HEK293T (cell line): ENCODE results near the gene SLMAP.
"Not testable (repeated sequence)": the region's sequence is repeated elsewhere in the genome, so short reads cannot be mapped to it uniquely, and the experiment has no call there.

Source experiments
- CTCF ChIA-PET: fragments of 350-600 bp; formaldehyde crosslinking; extraction: SDS; loops from one replicate; lab custom pipeline; 2021; ENCODE audit warnings: antibody characterized with exemption, inconsistent platforms; lab: Yijun Ruan, JAX
- POLR2A ChIA-PET: fragments of 350-600 bp; formaldehyde crosslinking; extraction: SDS; loops from one replicate; lab custom pipeline; 2020; ENCODE audit warnings: antibody characterized with exemption, inconsistent platforms; lab: Yijun Ruan, JAX
- DNase-seq: peaks from one replicate; pipeline ENCODE4 v3.0.0; 2012; ENCODE audit warnings: mixed read lengths; ENCODE audit errors: extremely low spot score
- ARNT ChIP-seq: fragments of 450-650 bp; IDR thresholded peaks from 2 replicates; pipeline ENCODE4 v1.6.1; 2017; ENCODE audit warnings: mild to moderate bottlenecking
- BHLHE40 ChIP-seq: fragments of 450-650 bp; IDR thresholded peaks from 2 replicates; pipeline ENCODE4 v1.6.1; 2016; ENCODE audit warnings: mild to moderate bottlenecking, moderate library complexity, borderline replicate concordance
- CTBP1 ChIP-seq: fragments of 450-650 bp; IDR thresholded peaks from 2 replicates; pipeline ENCODE4 v1.6.1; 2016; ENCODE audit warnings: borderline replicate concordance
- ELF4 ChIP-seq: fragments of 450-650 bp; IDR thresholded peaks from 2 replicates; pipeline ENCODE4 v1.6.1; 2017; ENCODE audit warnings: antibody characterized with exemption
- FOXA1 ChIP-seq: fragments of 450-650 bp; IDR thresholded peaks from 2 replicates; pipeline ENCODE4 v1.6.1; 2016; ENCODE audit warnings: mild to moderate bottlenecking
- FOXK2 ChIP-seq: fragments of 450-650 bp; IDR thresholded peaks from 2 replicates; pipeline ENCODE4 v1.6.1; 2016; ENCODE audit warnings: mild to moderate bottlenecking
- FOXM1 ChIP-seq: fragments of 450-650 bp; IDR thresholded peaks from 2 replicates; pipeline ENCODE4 v1.6.1; 2017; ENCODE audit warnings: mild to moderate bottlenecking, borderline replicate concordance
- HDGF ChIP-seq: fragments of 450-650 bp; IDR thresholded peaks from 2 replicates; pipeline ENCODE4 v1.6.1; 2017; ENCODE audit warnings: antibody characterized with exemption, borderline replicate concordance
- L3MBTL2 ChIP-seq: fragments of 450-650 bp; conservative IDR thresholded peaks from 2 replicates; pipeline ENCODE4 v1.6.1; 2016; ENCODE audit warnings: mild to moderate bottlenecking
- LEF1 ChIP-seq: fragments of 450-650 bp; IDR thresholded peaks from 2 replicates; pipeline ENCODE4 v1.6.1; 2017; ENCODE audit warnings: mild to moderate bottlenecking, borderline replicate concordance
- NFRKB ChIP-seq: fragments of 450-650 bp; IDR thresholded peaks from 2 replicates; pipeline ENCODE4 v1.6.1; 2016; ENCODE audit warnings: mild to moderate bottlenecking, moderate library complexity
- SP1 ChIP-seq: fragments of 450-650 bp; IDR thresholded peaks from 2 replicates; pipeline ENCODE4 v1.6.1; 2017
- SUZ12 ChIP-seq: fragments of 450-650 bp; IDR thresholded peaks from 2 replicates; pipeline ENCODE4 v1.6.1; 2016; ENCODE audit warnings: mild to moderate bottlenecking
- TARDBP ChIP-seq: fragments of 450-650 bp; IDR thresholded peaks from 2 replicates; pipeline ENCODE4 v1.6.1; 2016
- ZNF384 ChIP-seq: fragments of 450-650 bp; IDR thresholded peaks from 2 replicates; pipeline ENCODE4 v1.6.1; 2016
- TF ChIP-seq, protein P1 (sequence below): fragments of 450-650 bp; IDR thresholded peaks from 2 replicates; pipeline ENCODE4 v1.6.1; 2016

Gene SLMAP

GRCh38 chr3:57805674-57806073 lies 49.6 kb downstream of the SLMAP start:
- DNase-seq: no peak
- ChIA-PET CTCF (no interaction called here), POLR2A (no interaction called here)
- TF ChIP-seq TARDBP (no peak), ELF4 (no peak), SUZ12 (no peak), SP1 (no peak), NFRKB (no peak), HDGF (no peak), FOXA1 (no peak), L3MBTL2 (no peak), FOXK2 (no peak), ARNT (no peak), CTBP1 (no peak), FOXM1 (no peak), BHLHE40 (no peak), LEF1 (no peak), ZNF384 (no peak)
- TF ChIP-seq, protein P1, sequence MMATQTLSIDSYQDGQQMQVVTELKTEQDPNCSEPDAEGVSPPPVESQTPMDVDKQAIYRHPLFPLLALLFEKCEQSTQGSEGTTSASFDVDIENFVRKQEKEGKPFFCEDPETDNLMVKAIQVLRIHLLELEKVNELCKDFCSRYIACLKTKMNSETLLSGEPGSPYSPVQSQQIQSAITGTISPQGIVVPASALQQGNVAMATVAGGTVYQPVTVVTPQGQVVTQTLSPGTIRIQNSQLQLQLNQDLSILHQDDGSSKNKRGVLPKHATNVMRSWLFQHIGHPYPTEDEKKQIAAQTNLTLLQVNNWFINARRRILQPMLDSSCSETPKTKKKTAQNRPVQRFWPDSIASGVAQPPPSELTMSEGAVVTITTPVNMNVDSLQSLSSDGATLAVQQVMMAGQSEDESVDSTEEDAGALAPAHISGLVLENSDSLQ: no peak

- CTCF ChIA-PET, DNase-seq, POLR2A ChIA-PET: not testable (repeated sequence)
These were observed 50.1 kb downstream of the SLMAP start for GRCh38 chr3:57806195-57806594.

GRCh38 chr3:57808961-57809608 lies 53.0 kb downstream of the SLMAP start:
- TF ChIP-seq NFRKB: no peak
- TF ChIP-seq FOXM1: no peak
- no peak for TF ChIP-seq CTBP1
- TF ChIP-seq ARNT: no peak
- TF ChIP-seq, protein P1: no peak
- TF ChIP-seq ELF4: no peak
- no peak for TF ChIP-seq SP1
- no peak for TF ChIP-seq LEF1
- TF ChIP-seq ZNF384: no peak
- no peak for DNase-seq
- CTCF ChIA-PET: no interaction called here
- POLR2A ChIA-PET: no interaction called here

DNA sequence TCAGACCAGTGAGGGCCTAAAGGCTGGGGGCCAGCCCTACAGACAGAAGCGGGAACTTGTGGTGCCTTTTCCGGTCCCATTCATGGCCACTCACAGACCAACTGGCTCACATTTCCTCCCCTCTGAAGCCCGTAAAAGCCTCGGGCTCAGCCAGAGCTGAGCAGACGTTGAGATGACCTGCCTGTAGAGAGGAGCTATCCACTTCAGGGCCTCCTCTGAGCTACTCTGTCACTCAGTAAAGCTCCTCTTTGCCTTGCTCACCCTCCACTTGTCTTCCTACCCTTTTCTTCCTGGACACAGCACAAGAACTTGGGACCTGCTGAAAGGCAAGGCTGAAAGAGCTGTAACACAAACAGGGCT lies 53.5 kb downstream of the SLMAP start:
- no peak for DNase-seq
- TF ChIP-seq LEF1 (no peak), ELF4 (no peak), FOXA1 (no peak), CTBP1 (no peak), SP1 (no peak), FOXM1 (no peak), TARDBP (no peak), HDGF (no peak), SUZ12 (no peak), ARNT (no peak), L3MBTL2 (no peak), BHLHE40 (no peak), ZNF384 (no peak), FOXK2 (no peak), NFRKB (no peak)
- TF ChIP-seq, protein P1: no peak
- CTCF ChIA-PET: no interaction called here
- POLR2A ChIA-PET: no interaction called here

- DNase-seq: no peak
- CTCF ChIA-PET: no interaction called here
- TF ChIP-seq ZNF384 (no peak), ELF4 (no peak), BHLHE40 (no peak), ARNT (no peak), CTBP1 (no peak)
- TF ChIP-seq, protein P1: no peak
- POLR2A ChIA-PET: no interaction called here
These were observed 53.9 kb downstream of the SLMAP start for GRCh38 chr3:57810048-57810447.

DNA sequence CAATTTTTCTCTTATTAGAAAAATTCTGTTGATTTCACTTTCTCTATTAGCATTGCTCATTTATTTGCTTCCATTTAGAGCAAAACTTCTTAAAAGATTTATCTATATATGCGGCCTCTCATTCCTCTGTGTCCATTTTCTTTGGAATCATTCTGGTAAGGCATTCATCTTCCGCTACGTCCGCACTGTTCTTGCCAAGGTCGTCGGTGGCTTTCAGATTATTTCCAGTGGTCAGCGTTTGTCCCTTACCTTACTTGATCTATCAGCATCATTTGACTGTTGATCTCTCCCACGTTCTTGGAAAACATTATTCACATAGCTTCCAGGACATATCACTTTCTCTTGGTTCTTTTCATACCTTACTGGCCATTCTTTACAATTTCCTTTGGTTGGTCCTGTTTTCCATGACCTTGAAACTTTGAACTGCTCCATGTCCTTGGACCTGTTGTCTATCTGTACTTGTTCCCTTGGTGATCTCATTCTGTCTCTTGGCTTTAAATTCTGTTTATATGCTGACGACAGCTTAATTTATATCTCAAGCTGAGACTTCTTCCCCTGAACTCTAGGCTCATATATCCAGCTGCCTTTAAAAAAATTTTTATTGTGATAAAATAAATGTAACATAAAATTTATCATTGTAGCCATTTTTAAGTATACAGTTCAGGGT lies 54.5 kb downstream of the SLMAP start:
- no peak for DNase-seq
- POLR2A ChIA-PET: no interaction called here
- TF ChIP-seq FOXM1 (no peak), ARNT (no peak)
- TF ChIP-seq, protein P1: peak; percentile 65; the same call in 1 of the 2 replicates
- CTCF ChIA-PET: no interaction called here
